HG03060 (cell line): ENCODE data around the gene LANCL3.

Experiments used
- ATAC-seq: cut with Tn5 transposase; IDR thresholded peaks from one replicate; pipeline ENCODE4 v1.9.1; 2021; ENCODE audit warnings: low read depth, moderate number of reproducible peaks; ENCODE audit not compliant: unreplicated experiment

Gene LANCL3

GRCh38 chrX:37677765-37678164 is 106.3 kb downstream of the LANCL3 start:
- ATAC-seq: no peak

DNA sequence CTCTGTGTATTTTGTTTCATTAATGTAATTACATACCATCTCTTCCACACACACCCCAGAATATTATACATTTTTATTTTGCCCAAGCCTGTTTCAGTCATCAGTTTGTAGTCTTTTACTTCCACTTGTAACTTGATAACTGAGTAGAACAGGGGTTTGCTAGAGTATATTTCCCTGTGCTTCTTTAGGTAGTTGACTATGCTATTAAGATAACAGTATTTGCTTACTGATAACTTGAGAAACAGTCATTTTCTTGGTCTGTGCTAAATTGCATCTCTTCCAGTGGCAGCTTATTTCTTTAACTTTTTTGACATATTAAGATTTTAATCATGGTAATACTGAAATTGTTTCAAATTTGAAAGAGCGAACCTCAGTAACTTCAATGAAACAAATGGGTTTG is 107.1 kb downstream of the LANCL3 start:
- no peak for ATAC-seq

DNA sequence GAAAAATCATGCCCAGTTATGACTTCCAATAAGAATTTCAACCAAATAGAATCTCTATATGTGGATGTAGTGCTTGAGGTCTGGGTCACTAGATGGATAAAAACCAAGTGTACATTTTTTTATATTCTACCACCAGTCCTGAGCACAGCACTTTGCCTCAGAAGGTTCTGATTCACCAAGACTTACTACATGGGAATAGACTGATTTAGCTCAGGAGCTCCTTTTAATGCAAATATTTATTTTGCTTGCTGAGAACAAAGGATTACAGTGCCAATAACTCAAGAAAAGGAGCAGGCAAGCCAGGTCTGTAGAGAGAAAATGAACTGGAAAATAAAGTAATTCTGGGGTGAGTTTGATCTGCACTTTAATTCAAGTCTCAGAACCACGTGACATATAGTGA is 107.8 kb downstream of the LANCL3 start:
- ATAC-seq: no peak

- ATAC-seq: no peak
Measured at GRCh38 chrX:37679888-37680287, 108.4 kb downstream of the LANCL3 start.

DNA sequence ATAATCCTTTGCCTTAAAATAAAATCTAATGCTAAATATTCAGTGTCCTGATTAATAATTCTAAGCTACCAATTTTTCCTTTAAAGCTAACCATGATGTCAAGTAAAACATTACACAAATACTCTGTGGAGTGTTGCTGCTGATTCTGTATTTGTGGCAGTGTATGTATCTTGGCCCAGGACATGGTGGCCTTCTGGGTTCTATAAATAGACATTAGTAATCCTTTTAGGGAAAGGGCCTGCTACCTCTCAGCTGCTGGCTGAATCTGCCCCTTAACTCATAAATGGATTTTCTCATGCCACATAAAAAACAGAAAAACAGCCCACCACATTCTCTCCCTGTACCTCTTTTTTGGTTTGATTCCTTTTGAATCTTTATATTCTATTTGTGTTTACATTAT is 113.0 kb downstream of the LANCL3 start:
- ATAC-seq: no peak

DNA sequence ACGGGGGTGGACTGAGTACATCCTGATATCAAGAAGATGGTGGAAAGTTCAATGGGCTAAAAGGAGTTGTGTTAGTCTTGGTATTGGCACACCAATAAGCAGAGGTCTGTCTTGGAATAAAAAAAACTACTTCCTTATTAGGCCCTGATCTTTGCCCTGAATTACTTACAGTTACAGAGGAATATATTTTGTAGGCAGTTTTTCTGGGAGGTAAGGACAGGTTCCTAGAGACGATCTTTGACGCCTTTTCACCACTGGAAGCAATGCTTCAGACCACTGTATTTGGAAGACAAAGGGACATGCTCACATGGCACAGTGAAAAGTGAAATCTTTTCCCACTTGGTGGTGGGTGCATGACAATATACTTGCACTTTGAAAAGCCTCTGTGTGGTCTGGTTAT is 113.5 kb downstream of the LANCL3 start:
- ATAC-seq: no peak

DNA sequence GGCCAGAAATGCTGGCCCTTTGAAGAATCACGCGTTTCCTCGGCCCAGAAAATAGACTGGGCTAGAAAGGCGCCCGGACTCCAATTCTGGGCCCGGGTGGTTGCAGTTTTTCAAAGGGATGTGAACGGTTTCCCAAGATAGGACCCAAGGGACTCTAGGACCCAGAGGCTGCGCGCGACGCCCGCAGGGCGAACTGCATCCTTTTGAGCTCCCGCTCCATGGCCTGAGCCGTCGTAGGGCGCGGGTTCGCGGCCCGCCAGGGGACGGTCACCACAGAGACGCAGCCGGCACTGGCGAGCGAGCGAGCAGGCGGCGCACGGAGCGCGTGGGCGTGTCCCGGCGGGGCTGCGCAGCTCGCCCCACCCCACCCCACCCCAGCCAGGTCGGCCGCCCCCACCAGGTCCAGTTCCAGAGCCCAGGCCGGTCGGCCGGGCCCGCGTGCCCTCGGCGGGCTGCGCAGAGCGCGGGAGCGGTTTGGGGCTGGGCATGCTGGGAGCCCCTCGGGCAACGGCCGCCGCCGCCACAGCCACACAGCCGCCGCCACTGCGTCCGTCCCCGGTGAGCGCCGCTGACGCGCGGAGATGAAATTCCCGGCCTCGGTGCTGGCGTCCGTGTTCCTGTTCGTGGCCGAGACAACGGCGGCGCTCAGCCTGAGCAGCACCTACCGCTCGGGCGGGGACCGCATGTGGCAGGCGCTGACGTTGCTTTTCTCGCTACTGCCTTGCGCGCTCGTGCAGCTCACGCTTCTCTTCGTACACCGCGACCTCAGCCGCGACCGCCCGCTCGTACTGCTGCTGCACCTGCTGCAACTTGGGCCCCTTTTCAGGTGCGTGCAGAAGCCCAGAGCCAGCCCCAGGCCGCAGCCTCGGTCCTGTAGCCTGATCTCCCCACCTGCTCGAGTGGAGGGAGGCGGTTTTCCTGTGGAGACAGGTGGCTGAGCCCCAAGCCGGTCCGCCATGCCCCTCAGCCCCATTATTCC is 114.2 kb downstream of the LANCL3 start, which contains the start of gene XK:
TSS of gene XK (plus strand) at position 411 of the 979 bp plus-strand sequence. CDS start at position 582, 171 bp downstream.
- ATAC-seq: no peak

DNA sequence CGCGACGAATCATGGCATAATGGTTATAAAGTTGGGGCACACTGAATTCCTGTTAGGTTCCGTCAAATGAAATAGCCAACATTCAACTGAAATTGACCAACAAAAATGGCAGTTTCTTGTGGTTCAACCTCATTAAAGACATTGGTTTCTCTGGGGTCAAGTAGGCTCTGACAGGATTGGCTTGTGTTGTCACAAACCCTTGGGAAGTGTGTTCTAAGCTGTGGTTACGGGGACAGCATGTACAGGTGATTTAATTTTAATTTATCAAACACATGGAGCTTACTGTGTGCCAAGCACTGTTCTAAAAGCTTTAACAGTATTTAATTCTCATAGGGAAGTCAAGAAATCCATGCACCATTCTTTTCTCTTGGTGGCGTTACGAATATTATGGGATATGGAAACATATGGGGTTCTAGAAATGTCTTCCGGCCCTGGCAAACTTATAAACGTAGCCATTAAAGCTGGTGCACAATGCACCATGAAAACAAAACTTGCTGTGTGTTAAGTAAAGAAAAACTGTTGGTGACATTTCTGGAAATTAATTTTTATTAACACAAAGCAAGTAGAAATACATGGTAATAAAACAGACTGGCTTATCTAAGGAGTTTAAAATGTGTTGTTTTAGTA is 115.0 kb downstream of the LANCL3 start:
- no peak for ATAC-seq

DNA sequence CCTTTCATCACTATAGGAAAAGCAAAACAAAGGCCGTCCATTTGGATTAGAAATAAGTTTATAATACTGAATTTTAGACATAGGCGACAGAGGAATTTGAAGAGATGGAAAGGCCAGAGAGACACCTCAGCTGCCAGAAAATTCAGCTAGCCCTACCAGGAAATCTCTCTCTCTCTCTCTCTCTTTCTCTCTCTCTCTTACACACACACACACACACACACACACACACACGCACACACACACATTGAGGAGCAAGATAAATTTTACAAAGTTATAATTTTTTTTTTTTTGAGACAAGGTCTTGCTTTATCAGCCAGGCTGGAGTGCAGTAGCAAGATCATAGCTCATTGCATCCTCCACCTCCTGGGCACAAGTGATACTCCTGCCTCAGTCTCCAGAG is 115.5 kb downstream of the LANCL3 start:
- no peak for ATAC-seq

- no peak for ATAC-seq
Measured at GRCh38 chrX:37690119-37690518, 118.7 kb downstream of the LANCL3 start.

- ATAC-seq: no peak
Measured at GRCh38 chrX:37692918-37693317, 121.5 kb downstream of the LANCL3 start.

DNA sequence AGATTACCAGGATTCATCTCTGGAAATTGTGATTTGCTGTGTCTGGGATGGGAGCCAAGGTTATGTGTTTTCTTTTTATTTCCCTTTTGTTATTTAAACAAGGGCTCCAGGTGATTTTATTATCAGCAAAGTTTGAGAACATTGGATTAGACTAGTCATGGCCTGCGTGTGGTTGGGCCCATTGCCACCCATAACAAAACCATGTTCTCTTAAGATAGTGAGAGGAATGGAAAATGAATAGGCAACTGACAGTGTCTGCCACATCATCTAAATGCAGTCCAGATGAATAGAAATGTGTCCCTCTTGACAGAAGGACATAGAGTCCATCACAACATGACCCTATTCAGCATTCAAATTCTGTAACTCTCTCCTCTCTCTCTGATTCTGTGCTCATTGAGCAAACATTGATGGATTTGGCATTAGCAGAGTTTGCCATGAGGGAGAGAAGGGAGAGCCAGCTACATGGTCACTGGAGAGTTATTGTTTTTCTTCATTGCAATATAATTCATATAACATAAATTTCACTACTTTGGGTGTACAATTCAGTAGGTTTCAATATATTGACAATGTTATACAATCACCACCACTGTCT is 125.8 kb downstream of the LANCL3 start:
- ATAC-seq: no peak

DNA sequence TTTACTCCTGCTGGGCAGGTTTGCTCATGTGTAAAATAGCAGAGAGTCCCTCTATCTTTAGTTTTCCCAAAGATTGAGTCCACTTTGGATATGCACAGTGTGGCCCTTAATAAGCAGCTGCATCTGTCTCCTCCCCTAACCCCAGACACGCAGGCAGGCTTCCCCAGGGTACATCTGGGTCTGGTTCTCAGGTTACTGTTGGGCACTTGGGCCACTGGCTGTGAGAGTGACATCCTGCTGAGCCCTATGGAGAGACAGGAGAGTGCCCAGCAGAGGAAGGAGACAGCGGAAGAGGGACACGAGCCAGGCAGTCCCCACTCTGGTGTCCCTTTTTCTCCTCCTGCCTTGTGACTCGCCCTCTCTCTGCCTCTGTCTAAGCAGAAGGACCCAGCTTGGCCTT is 130.1 kb downstream of the LANCL3 start:
- ATAC-seq: no peak

DNA sequence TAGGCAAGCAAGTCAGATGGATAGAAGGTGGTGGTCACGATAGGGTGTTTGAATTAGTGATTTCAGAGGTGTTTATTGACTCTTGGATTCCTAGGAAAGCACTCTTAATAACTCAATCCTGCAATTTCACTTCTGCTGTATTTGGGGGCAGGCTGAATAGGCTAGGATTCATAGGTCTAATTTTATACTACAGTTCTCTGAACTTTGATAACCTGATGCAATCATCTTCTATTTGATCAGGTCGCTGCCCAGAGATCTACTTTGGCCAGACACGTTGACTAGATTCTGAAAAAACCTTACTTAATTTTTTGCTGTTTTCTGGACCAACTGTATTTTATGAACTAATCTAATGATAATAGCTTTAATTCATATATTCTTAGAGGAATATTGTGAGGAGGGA is 140.5 kb downstream of the LANCL3 start:
- ATAC-seq: no peak

- ATAC-seq: no peak
Measured at GRCh38 chrX:37712458-37712857, 141.0 kb downstream of the LANCL3 start.

- ATAC-seq: no peak
Measured at GRCh38 chrX:37714479-37714878, 143.0 kb downstream of the LANCL3 start.

DNA sequence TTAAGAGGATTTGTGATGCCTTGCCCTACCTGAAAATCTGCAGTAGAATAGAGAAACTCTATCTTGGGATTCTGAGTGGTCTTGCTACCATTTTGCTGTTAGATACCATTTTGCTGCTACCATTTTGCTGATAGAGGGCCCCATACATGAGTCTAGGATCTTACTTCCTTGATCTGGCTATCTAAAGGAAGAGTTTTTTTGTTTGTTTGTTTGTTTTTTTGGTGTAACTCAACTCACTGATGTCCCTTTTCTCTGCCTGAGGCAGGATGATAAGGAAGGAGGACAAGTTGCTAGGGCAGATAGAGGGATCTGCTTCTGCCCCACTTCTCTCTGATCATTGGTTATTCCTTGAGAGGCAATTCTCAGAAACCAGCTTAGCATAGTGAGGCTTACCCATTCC is 145.1 kb downstream of the LANCL3 start:
- no peak for ATAC-seq

GRCh38 chrX:37717708-37718107 is 146.2 kb downstream of the LANCL3 start:
- no peak for ATAC-seq

GRCh38 chrX:37722595-37722994 is 151.1 kb downstream of the LANCL3 start:
- ATAC-seq: no peak

GRCh38 chrX:37726346-37726745 is 154.9 kb downstream of the LANCL3 start:
- ATAC-seq: no peak
